Posterior cingulate gyrus (tissue), 11 donors: ENCODE results near the gene GPR45.
A peak's percentile ranks its signal among the peaks of the same experiment; 100 is the strongest.
"Not testable (repeated sequence)": the region's sequence is repeated elsewhere in the genome, so short reads cannot be mapped to it uniquely, and the experiment has no call there.

Source experiments
- DNase-seq, 10 donors: peaks; one replicate each; pipeline versions ENCODE4 v3.0.0 to v3.0.0-alpha.2; 2020 to 2021; ENCODE audit warnings: mixed read lengths in 3 of 10
- intact Hi-C: fragments of 100-400 bp; cut with DNase I; formaldehyde crosslinking; loops from one replicate; pipeline ENCODE4 v1.15.1; 2023

Gene GPR45

GRCh38 chr2:105241443-105241842 is at the start of gene GPR45:
Gene GPR45, plus strand, starts transcription at chr2:105241743. Its CDS starts 116 bp downstream, at chr2:105241859.
- intact Hi-C loops = no loop called here
- no peak for DNase-seq

GRCh38 chr2:105194022-105194675 is 47.4 kb upstream of the GPR45 start:
- intact Hi-C loops = no loop called here
- DNase-seq = no peak

GRCh38 chr2:105196651-105197050 is 44.9 kb upstream of the GPR45 start:
- intact Hi-C loops = no loop called here
- DNase-seq = no peak

GRCh38 chr2:105215586-105216192 is 25.9 kb upstream of the GPR45 start:
- intact Hi-C loops = no loop called here
- no peak for DNase-seq

- intact Hi-C loops = no loop called here
- DNase-seq = no peak
Observed at GRCh38 chr2:105220604-105221003, 20.9 kb upstream of the GPR45 start.

GRCh38 chr2:105224444-105224843 is 17.1 kb upstream of the GPR45 start:
- no peak for DNase-seq
- intact Hi-C loops = no loop called here

GRCh38 chr2:105231232-105231619 is 10.3 kb upstream of the GPR45 start:
- DNase-seq = no peak
- intact Hi-C loops = no loop called here

- DNase-seq = peak in 9 of 10 donors; percentile 45 to 95 (median 74)
- intact Hi-C loops = loop anchor here (1.0 kb wide), 1 partner anchor 121 kb away; no protein-coding TSS in a partner anchor
Observed at GRCh38 chr2:105235388-105236059, 6.0 kb upstream of the GPR45 start.

GRCh38 chr2:105236060-105236424 is 5.5 kb upstream of the GPR45 start:
- no peak for DNase-seq
- intact Hi-C loops = no loop called here

- intact Hi-C loops = no loop called here
- DNase-seq = no peak
Observed at GRCh38 chr2:105237045-105237765, 4.3 kb upstream of the GPR45 start.

- DNase-seq = no peak
- intact Hi-C loops = no loop called here
Observed at GRCh38 chr2:105238664-105239240, 2.8 kb upstream of the GPR45 start.

- no peak for DNase-seq
- intact Hi-C loops = no loop called here
Observed at GRCh38 chr2:105239924-105240323, 1.6 kb upstream of the GPR45 start.

- no peak for DNase-seq
- intact Hi-C loops = no loop called here
Observed at GRCh38 chr2:105242286-105242993, 897 bp downstream of the GPR45 start.

- intact Hi-C loops = no loop called here
- DNase-seq = no peak
Observed at GRCh38 chr2:105243961-105244360, 2.4 kb downstream of the GPR45 start.

GRCh38 chr2:105244451-105244850 is 2.9 kb downstream of the GPR45 start:
- intact Hi-C loops = no loop called here
- DNase-seq = no peak

- DNase-seq = no peak
- intact Hi-C loops = no loop called here
Observed at GRCh38 chr2:105248316-105249070, 7.0 kb downstream of the GPR45 start.

- DNase-seq = no peak
- intact Hi-C loops = no loop called here
Observed at GRCh38 chr2:105249181-105249580, 7.6 kb downstream of the GPR45 start.

GRCh38 chr2:105249891-105250290 is 8.3 kb downstream of the GPR45 start:
- DNase-seq = no peak

GRCh38 chr2:105251016-105251648 is 9.6 kb downstream of the GPR45 start:
- intact Hi-C loops = not testable (repeated sequence)

More at GRCh38 chr2:105249891-105250290, 8.3 kb downstream of the GPR45 start:
- intact Hi-C loops = no loop called here

More at GRCh38 chr2:105251016-105251648, 9.6 kb downstream of the GPR45 start:
- DNase-seq = peak in 1 of 10 donors; percentile 69
